Measurements from ENCODE around the gene ERGIC1. TPM values are rescaled to one million over a fixed set of nuclear protein-coding genes. Genes with fewer than 3 reads are reported as not detected.

The ERGIC1 gene
- total and polyA plus RNA-seq, 2 of the 13 experiments (the other 11 are each of a cell fraction or from before 2014, with no cell fraction given), result 78.5 to 184 TPM

DNA sequence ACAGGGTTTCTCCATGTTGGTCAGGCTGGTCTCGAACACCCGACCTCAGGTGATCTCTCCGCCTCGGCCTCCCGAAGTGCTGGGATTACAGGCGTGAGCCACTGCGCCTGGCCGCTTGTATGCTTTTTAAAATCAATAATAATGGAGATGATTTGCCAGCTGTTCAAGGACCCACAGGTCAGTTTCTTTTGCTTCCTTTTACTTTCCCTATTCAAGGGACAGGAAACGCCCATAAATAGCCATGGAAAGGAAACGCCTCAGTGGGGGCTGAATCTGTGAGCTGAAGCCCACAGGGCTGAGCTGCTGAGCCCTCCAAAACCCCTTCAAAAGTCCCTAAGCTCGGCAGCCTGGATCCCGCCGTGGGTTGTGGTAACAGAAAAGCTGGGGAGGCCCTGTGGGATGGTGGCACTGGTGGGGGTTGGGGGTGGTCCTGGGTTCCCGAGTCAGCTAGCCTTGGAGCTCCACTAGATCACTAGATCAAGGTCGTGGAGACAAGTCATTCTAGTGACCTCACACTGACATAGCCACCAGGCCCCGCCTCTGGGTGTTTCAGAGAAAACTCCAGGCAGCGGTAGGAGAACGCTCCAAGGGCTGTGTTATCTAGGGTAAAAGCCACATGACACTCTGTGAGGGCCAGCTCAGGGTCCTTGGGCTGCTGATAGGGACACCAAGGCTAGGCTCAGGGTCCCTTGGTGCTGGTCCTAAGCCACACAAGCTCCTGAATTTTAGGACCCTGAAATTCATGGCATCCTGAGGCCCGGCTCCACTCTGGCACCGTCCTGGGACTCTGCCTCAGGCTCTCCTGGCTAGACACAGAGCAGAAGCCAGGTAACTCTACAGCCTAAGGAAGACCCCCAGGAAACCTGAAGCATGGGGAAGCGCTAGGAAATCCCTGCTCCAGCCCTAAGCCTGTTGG, 45.0 kb upstream of the ERGIC1 start (continued):
- TF ChIP-seq, protein P1, sequence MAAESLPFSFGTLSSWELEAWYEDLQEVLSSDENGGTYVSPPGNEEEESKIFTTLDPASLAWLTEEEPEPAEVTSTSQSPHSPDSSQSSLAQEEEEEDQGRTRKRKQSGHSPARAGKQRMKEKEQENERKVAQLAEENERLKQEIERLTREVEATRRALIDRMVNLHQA (CRISPR knock-in tag; IDR thresholded peaks at IDR 0.05), result no peak
- peak; percentile 62 for TF ChIP-seq SPEN (CRISPR knock-in tag; IDR thresholded peaks at IDR 0.05; ENCODE audit: low read depth)
- no peak for TF ChIP-seq TOPORS (CRISPR knock-in tag; IDR thresholded peaks at IDR 0.05)
- no peak for TF ChIP-seq ZNF121 (CRISPR knock-in tag; IDR thresholded peaks at IDR 0.05)
- TF ChIP-seq, protein P2, sequence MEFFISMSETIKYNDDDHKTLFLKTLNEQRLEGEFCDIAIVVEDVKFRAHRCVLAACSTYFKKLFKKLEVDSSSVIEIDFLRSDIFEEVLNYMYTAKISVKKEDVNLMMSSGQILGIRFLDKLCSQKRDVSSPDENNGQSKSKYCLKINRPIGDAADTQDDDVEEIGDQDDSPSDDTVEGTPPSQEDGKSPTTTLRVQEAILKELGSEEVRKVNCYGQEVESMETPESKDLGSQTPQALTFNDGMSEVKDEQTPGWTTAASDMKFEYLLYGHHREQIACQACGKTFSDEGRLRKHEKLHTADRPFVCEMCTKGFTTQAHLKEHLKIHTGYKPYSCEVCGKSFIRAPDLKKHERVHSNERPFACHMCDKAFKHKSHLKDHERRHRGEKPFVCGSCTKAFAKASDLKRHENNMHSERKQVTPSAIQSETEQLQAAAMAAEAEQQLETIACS (CRISPR knock-in tag; IDR thresholded peaks at IDR 0.05), result no peak
- TF ChIP-seq, protein P3, sequence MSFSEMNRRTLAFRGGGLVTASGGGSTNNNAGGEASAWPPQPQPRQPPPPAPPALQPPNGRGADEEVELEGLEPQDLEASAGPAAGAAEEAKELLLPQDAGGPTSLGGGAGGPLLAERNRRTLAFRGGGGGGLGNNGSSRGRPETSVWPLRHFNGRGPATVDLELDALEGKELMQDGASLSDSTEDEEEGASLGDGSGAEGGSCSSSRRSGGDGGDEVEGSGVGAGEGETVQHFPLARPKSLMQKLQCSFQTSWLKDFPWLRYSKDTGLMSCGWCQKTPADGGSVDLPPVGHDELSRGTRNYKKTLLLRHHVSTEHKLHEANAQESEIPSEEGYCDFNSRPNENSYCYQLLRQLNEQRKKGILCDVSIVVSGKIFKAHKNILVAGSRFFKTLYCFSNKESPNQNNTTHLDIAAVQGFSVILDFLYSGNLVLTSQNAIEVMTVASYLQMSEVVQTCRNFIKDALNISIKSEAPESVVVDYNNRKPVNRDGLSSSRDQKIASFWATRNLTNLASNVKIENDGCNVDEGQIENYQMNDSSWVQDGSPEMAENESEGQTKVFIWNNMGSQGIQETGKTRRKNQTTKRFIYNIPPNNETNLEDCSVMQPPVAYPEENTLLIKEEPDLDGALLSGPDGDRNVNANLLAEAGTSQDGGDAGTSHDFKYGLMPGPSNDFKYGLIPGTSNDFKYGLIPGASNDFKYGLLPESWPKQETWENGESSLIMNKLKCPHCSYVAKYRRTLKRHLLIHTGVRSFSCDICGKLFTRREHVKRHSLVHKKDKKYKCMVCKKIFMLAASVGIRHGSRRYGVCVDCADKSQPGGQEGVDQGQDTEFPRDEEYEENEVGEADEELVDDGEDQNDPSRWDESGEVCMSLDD (CRISPR knock-in tag; IDR thresholded peaks at IDR 0.05; ENCODE audit: borderline replicate concordance), result no peak
- TF ChIP-seq, protein P4, sequence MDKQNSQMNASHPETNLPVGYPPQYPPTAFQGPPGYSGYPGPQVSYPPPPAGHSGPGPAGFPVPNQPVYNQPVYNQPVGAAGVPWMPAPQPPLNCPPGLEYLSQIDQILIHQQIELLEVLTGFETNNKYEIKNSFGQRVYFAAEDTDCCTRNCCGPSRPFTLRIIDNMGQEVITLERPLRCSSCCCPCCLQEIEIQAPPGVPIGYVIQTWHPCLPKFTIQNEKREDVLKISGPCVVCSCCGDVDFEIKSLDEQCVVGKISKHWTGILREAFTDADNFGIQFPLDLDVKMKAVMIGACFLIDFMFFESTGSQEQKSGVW (CRISPR knock-in tag; IDR thresholded peaks at IDR 0.05; ENCODE audit: borderline replicate concordance), result no peak
- TF ChIP-seq, protein P5, sequence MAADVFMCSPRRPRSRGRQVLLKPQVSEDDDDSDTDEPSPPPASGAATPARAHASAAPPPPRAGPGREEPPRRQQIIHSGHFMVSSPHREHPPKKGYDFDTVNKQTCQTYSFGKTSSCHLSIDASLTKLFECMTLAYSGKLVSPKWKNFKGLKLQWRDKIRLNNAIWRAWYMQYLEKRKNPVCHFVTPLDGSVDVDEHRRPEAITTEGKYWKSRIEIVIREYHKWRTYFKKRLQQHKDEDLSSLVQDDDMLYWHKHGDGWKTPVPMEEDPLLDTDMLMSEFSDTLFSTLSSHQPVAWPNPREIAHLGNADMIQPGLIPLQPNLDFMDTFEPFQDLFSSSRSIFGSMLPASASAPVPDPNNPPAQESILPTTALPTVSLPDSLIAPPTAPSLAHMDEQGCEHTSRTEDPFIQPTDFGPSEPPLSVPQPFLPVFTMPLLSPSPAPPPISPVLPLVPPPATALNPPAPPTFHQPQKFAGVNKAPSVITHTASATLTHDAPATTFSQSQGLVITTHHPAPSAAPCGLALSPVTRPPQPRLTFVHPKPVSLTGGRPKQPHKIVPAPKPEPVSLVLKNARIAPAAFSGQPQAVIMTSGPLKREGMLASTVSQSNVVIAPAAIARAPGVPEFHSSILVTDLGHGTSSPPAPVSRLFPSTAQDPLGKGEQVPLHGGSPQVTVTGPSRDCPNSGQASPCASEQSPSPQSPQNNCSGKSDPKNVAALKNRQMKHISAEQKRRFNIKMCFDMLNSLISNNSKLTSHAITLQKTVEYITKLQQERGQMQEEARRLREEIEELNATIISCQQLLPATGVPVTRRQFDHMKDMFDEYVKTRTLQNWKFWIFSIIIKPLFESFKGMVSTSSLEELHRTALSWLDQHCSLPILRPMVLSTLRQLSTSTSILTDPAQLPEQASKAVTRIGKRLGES (CRISPR knock-in tag; IDR thresholded peaks at IDR 0.05; ENCODE audit: borderline replicate concordance), result no peak
- TF ChIP-seq GABPA (IDR thresholded peaks at IDR 0.05; ENCODE audit: low read depth, low read length), result no peak
- no peak for TF ChIP-seq GABPA (CRISPR knock-in tag; IDR thresholded peaks at IDR 0.05; ENCODE audit: low read depth)
- TF ChIP-seq, protein P6, sequence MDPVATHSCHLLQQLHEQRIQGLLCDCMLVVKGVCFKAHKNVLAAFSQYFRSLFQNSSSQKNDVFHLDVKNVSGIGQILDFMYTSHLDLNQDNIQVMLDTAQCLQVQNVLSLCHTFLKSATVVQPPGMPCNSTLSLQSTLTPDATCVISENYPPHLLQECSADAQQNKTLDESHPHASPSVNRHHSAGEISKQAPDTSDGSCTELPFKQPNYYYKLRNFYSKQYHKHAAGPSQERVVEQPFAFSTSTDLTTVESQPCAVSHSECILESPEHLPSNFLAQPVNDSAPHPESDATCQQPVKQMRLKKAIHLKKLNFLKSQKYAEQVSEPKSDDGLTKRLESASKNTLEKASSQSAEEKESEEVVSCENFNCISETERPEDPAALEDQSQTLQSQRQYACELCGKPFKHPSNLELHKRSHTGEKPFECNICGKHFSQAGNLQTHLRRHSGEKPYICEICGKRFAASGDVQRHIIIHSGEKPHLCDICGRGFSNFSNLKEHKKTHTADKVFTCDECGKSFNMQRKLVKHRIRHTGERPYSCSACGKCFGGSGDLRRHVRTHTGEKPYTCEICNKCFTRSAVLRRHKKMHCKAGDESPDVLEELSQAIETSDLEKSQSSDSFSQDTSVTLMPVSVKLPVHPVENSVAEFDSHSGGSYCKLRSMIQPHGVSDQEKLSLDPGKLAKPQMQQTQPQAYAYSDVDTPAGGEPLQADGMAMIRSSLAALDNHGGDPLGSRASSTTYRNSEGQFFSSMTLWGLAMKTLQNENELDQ (CRISPR knock-in tag; IDR thresholded peaks at IDR 0.05; ENCODE audit: borderline replicate concordance), result no peak
- TF ChIP-seq, protein P7, sequence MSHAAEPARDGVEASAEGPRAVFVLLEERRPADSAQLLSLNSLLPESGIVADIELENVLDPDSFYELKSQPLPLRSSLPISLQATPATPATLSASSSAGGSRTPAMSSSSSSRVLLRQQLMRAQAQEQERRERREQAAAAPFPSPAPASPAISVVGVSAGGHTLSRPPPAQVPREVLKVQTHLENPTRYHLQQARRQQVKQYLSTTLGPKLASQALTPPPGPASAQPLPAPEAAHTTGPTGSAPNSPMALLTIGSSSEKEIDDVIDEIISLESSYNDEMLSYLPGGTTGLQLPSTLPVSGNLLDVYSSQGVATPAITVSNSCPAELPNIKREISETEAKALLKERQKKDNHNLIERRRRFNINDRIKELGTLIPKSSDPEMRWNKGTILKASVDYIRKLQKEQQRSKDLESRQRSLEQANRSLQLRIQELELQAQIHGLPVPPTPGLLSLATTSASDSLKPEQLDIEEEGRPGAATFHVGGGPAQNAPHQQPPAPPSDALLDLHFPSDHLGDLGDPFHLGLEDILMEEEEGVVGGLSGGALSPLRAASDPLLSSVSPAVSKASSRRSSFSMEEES (CRISPR knock-in tag; IDR thresholded peaks at IDR 0.05), result no peak; the same call in 1 of the 2 replicates
- TF ChIP-seq, protein P8, sequence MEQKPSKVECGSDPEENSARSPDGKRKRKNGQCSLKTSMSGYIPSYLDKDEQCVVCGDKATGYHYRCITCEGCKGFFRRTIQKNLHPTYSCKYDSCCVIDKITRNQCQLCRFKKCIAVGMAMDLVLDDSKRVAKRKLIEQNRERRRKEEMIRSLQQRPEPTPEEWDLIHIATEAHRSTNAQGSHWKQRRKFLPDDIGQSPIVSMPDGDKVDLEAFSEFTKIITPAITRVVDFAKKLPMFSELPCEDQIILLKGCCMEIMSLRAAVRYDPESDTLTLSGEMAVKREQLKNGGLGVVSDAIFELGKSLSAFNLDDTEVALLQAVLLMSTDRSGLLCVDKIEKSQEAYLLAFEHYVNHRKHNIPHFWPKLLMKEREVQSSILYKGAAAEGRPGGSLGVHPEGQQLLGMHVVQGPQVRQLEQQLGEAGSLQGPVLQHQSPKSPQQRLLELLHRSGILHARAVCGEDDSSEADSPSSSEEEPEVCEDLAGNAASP (CRISPR knock-in tag; IDR thresholded peaks at IDR 0.05; ENCODE audit: borderline replicate concordance), result no peak
